GM19043 (cell line): ENCODE results near the gene ATP6V1G3.
A peak's percentile ranks its signal among the peaks of the same experiment; 100 is the strongest.
"Not testable (repeated sequence)": the region's sequence is repeated elsewhere in the genome, so short reads cannot be mapped to it uniquely, and the experiment has no call there.

ENCODE experiments used
- ATAC-seq: cut with Tn5 transposase; IDR thresholded peaks from one replicate; pipeline ENCODE4 v1.9.1; 2021; ENCODE audit warnings: low read depth; ENCODE audit not compliant: unreplicated experiment

Gene ATP6V1G3

GRCh38 chr1:198540580-198540979 is at the start of gene ATP6V1G3:
TSS of gene ATP6V1G3 (minus strand) at chr1:198540680. CDS start at chr1:198540650, 30 bp downstream.
- no peak for ATAC-seq

GRCh38 chr1:198588845-198589244 is 48.4 kb upstream of the ATP6V1G3 start:
- no peak for ATAC-seq

- no peak for ATAC-seq
Measured at GRCh38 chr1:198584163-198584562, 43.7 kb upstream of the ATP6V1G3 start.

- not testable (repeated sequence) for ATAC-seq
Measured at GRCh38 chr1:198583209-198583802, 42.8 kb upstream of the ATP6V1G3 start.

GRCh38 chr1:198577444-198577843 is 37.0 kb upstream of the ATP6V1G3 start:
- no peak for ATAC-seq

- peak; percentile 69 for ATAC-seq
Measured at GRCh38 chr1:198575798-198576641, 35.5 kb upstream of the ATP6V1G3 start.

- no peak for ATAC-seq
Measured at GRCh38 chr1:198575292-198575691, 34.8 kb upstream of the ATP6V1G3 start.

GRCh38 chr1:198574325-198574724 is 33.8 kb upstream of the ATP6V1G3 start:
- no peak for ATAC-seq

GRCh38 chr1:198564716-198565115 is 24.2 kb upstream of the ATP6V1G3 start:
- ATAC-seq: no peak

GRCh38 chr1:198564157-198564556 is 23.7 kb upstream of the ATP6V1G3 start:
- no peak for ATAC-seq

GRCh38 chr1:198563583-198563982 is 23.1 kb upstream of the ATP6V1G3 start:
- no peak for ATAC-seq

GRCh38 chr1:198560161-198560560 is 19.7 kb upstream of the ATP6V1G3 start:
- no peak for ATAC-seq

GRCh38 chr1:198559362-198559761 is 18.9 kb upstream of the ATP6V1G3 start:
- ATAC-seq: no peak

- no peak for ATAC-seq
Measured at GRCh38 chr1:198558402-198558801, 17.9 kb upstream of the ATP6V1G3 start.

- peak; percentile 96 for ATAC-seq
Measured at GRCh38 chr1:198556971-198557370, 16.5 kb upstream of the ATP6V1G3 start.

GRCh38 chr1:198552668-198553416 is 12.4 kb upstream of the ATP6V1G3 start:
- ATAC-seq: no peak

- ATAC-seq: no peak
Measured at GRCh38 chr1:198550941-198551524, 10.6 kb upstream of the ATP6V1G3 start.

- ATAC-seq: peak; percentile 65
Measured at GRCh38 chr1:198549866-198550265, 9.4 kb upstream of the ATP6V1G3 start.

GRCh38 chr1:198548890-198549289 is 8.4 kb upstream of the ATP6V1G3 start:
- no peak for ATAC-seq

GRCh38 chr1:198545156-198545555 is 4.7 kb upstream of the ATP6V1G3 start:
- no peak for ATAC-seq

GRCh38 chr1:198544265-198544664 is 3.8 kb upstream of the ATP6V1G3 start:
- no peak for ATAC-seq
